Measurements from ENCODE around the gene MCMBP. TPM values are rescaled to one million over a fixed set of nuclear protein-coding genes. Genes with fewer than 3 reads are reported as not detected.
"Not testable (repeated sequence)": the region's sequence is repeated elsewhere in the genome, so short reads cannot be mapped to it uniquely, and the experiment has no call there.

Gene MCMBP
- total RNA-seq, 1 donor from 2014 or later, result 37.5 TPM

GRCh38 chr10:119805702-119806230 is 66.9 kb downstream of the MCMBP start:
- TF ChIP-seq, protein P1, sequence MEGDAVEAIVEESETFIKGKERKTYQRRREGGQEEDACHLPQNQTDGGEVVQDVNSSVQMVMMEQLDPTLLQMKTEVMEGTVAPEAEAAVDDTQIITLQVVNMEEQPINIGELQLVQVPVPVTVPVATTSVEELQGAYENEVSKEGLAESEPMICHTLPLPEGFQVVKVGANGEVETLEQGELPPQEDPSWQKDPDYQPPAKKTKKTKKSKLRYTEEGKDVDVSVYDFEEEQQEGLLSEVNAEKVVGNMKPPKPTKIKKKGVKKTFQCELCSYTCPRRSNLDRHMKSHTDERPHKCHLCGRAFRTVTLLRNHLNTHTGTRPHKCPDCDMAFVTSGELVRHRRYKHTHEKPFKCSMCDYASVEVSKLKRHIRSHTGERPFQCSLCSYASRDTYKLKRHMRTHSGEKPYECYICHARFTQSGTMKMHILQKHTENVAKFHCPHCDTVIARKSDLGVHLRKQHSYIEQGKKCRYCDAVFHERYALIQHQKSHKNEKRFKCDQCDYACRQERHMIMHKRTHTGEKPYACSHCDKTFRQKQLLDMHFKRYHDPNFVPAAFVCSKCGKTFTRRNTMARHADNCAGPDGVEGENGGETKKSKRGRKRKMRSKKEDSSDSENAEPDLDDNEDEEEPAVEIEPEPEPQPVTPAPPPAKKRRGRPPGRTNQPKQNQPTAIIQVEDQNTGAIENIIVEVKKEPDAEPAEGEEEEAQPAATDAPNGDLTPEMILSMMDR (IDR thresholded peaks at IDR 0.05; ENCODE audit: partially characterized antibody, unreplicated experiment), result no peak
- Mint-ChIP-seq H3K9me3 (ENCODE audit: unreplicated experiment) (no peaks in the 10 kb centered on the region), H3K4me1 (ENCODE audit: low read depth, unreplicated experiment) (peaks cover 3% of the 10 kb centered on the region), H3K27ac (ENCODE audit: unreplicated experiment) (no peak overlapping the region), H3K4me3 (ENCODE audit: unreplicated experiment) (no peak overlapping the region), H3K27me3 (ENCODE audit: unreplicated experiment) (no peaks in the 10 kb centered on the region), H3K36me3 (ENCODE audit: unreplicated experiment) (peaks cover 5% of the 10 kb centered on the region)
- DNase-seq, result no peak

DNA sequence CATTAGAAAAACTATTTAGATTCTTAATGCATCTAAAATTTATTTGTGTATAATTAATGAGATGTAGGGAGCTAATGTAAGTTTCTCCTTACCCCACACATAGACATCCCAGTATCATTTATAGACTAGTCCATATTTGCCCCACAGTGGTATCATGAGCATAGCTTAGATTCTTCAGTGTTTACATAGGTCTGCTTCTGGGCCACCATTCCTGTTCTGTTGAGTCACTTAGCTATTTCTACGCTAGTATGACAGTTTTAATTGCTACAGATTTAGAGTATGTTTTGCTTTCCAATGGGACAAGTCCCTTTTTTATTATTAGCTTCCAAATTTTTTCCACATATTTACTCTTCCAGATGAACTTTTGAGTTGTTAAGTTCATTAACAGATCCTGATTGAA is 69.4 kb downstream of the MCMBP start:
- Mint-ChIP-seq H3K27ac (ENCODE audit: unreplicated experiment) (no peak overlapping the region), H3K36me3 (ENCODE audit: unreplicated experiment) (peaks cover 5% of the 10 kb centered on the region), H3K9me3 (ENCODE audit: unreplicated experiment) (no peaks in the 10 kb centered on the region), H3K4me3 (ENCODE audit: unreplicated experiment) (no peak overlapping the region), H3K27me3 (ENCODE audit: unreplicated experiment) (no peaks in the 10 kb centered on the region), H3K4me1 (ENCODE audit: low read depth, unreplicated experiment) (peaks cover 3% of the 10 kb centered on the region)
- DNase-seq, result no peak
- TF ChIP-seq, protein P1 (IDR thresholded peaks at IDR 0.05; ENCODE audit: partially characterized antibody, unreplicated experiment), result no peak

GRCh38 chr10:119801998-119802538 is 70.6 kb downstream of the MCMBP start:
- H3K27ac Mint-ChIP-seq (ENCODE audit: unreplicated experiment), result no peak overlapping the region
- H3K9me3 Mint-ChIP-seq (ENCODE audit: unreplicated experiment), result no peaks in the 10 kb centered on the region
- DNase-seq, result no peak

GRCh38 chr10:119801176-119801575 is 71.5 kb downstream of the MCMBP start:
- Mint-ChIP-seq H3K27ac (ENCODE audit: unreplicated experiment) (no peak overlapping the region), H3K27me3 (ENCODE audit: unreplicated experiment) (no peaks in the 10 kb centered on the region), H3K36me3 (ENCODE audit: unreplicated experiment) (peaks cover 11% of the 10 kb centered on the region), H3K4me1 (ENCODE audit: low read depth, unreplicated experiment) (peaks cover 4% of the 10 kb centered on the region), H3K4me3 (ENCODE audit: unreplicated experiment) (no peak overlapping the region), H3K9me3 (ENCODE audit: unreplicated experiment) (peaks cover under 1% of the 10 kb centered on the region)
- DNase-seq, result no peak
- TF ChIP-seq, protein P1 (IDR thresholded peaks at IDR 0.05; ENCODE audit: partially characterized antibody, unreplicated experiment), result no peak

More at GRCh38 chr10:119801998-119802538, 70.6 kb downstream of the MCMBP start:
- Mint-ChIP-seq H3K36me3 (ENCODE audit: unreplicated experiment) (peaks cover 5% of the 10 kb centered on the region), H3K4me3 (ENCODE audit: unreplicated experiment) (no peak overlapping the region), H3K4me1 (ENCODE audit: low read depth, unreplicated experiment) (peaks cover 4% of the 10 kb centered on the region), H3K27me3 (ENCODE audit: unreplicated experiment) (no peaks in the 10 kb centered on the region)
- TF ChIP-seq, protein P1 (IDR thresholded peaks at IDR 0.05; ENCODE audit: partially characterized antibody, unreplicated experiment), result no peak

- peak overlapping the region; percentile 55 for H3K27ac Mint-ChIP-seq (ENCODE audit: unreplicated experiment)
- peaks cover 4% of the 10 kb centered on the region for H3K9me3 Mint-ChIP-seq (ENCODE audit: unreplicated experiment)
- DNase-seq, result no peak
- peaks cover 22% of the 10 kb centered on the region for H3K4me1 Mint-ChIP-seq (ENCODE audit: low read depth, unreplicated experiment)
- peaks cover 5% of the 10 kb centered on the region for H3K27me3 Mint-ChIP-seq (ENCODE audit: unreplicated experiment)
- peaks cover 7% of the 10 kb centered on the region for H3K36me3 Mint-ChIP-seq (ENCODE audit: unreplicated experiment)
- TF ChIP-seq, protein P1 (IDR thresholded peaks at IDR 0.05; ENCODE audit: partially characterized antibody, unreplicated experiment), result no peak
- H3K4me3 Mint-ChIP-seq (ENCODE audit: unreplicated experiment), result no peak overlapping the region
Measured at GRCh38 chr10:119796039-119796438, 76.6 kb downstream of the MCMBP start.

DNA sequence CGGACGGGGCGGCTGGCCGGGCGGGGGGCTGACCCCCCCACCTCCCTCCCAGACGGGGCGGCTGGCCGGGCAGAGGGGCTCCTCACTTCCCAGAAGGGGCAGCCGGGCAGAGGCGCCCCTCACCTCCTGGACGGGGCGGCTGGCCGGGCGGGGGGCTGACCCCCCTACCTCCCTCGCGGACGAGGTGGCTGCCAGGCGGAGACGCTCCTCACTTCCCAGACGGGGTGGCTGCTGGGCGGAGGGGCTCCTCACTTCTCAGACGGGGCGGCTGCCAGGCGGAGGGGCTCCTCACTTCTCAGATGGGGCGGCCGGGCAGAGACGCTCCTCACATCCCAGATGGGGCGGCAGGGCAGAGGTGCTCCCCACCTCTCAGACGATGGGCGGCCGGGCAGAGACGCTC is 77.5 kb downstream of the MCMBP start:
- not testable (repeated sequence) for H3K36me3 Mint-ChIP-seq (ENCODE audit: unreplicated experiment); DNase-seq; H3K27ac Mint-ChIP-seq (ENCODE audit: unreplicated experiment); H3K27me3 Mint-ChIP-seq (ENCODE audit: unreplicated experiment); H3K4me3 Mint-ChIP-seq (ENCODE audit: unreplicated experiment); H3K9me3 Mint-ChIP-seq (ENCODE audit: unreplicated experiment)
- H3K4me1 Mint-ChIP-seq (ENCODE audit: low read depth, unreplicated experiment), result peaks cover 30% of the 10 kb centered on the region

All from glutamatergic neuron (in vitro differentiated cells).